Sigmoid colon (tissue), 4 donors: ENCODE data around the gene SLC9A3.

Experiments
- EP300 ChIP-seq, 4 donors: sonication (generic); formaldehyde crosslinking; IDR thresholded peaks; one replicate each; pipeline ENCODE4 v1.6.1; 2017; ENCODE audit warnings: antibody characterized with exemption in 4 of 4
- POLR2A ChIP-seq, 2 donors: fragments of 450-650 bp; IDR thresholded peaks; one replicate each; pipeline ENCODE4 v1.6.1; 2016; ENCODE audit warnings: antibody characterized with exemption in 2 of 2, mild to moderate bottlenecking in 2 of 2, moderate library complexity in 2 of 2
- TF ChIP-seq, protein P1 (sequence below), 4 experiments: fragments of 450-650 bp in 3 of 4; fragments of 200-600 bp in 1 of 4; IDR thresholded peaks; one replicate each; pipeline ENCODE4 v1.5.1; 2016 to 2019; ENCODE audit warnings: antibody characterized with exemption in 4 of 4, mild to moderate bottlenecking in 3 of 4, moderate library complexity in 2 of 4

DNA sequence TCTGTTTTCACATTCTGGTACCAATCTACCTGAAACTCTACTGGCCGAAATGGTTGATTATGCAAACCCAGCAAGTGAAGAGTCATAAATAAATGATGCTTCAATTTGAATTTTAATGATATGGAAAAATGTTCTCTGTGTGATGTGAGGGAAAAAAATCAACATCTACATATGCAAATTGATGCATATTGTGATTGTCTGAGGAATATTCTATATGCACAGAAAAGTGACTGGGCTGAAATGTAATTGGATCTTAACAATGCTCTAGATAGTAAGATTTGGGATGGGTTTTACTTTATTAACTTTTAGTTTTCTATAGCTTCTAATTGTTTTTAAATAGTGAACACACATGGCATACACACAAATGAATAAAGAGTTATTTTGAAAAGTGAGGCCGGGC is 25.0 kb upstream of the SLC9A3 start:
- TF ChIP-seq, protein P1, sequence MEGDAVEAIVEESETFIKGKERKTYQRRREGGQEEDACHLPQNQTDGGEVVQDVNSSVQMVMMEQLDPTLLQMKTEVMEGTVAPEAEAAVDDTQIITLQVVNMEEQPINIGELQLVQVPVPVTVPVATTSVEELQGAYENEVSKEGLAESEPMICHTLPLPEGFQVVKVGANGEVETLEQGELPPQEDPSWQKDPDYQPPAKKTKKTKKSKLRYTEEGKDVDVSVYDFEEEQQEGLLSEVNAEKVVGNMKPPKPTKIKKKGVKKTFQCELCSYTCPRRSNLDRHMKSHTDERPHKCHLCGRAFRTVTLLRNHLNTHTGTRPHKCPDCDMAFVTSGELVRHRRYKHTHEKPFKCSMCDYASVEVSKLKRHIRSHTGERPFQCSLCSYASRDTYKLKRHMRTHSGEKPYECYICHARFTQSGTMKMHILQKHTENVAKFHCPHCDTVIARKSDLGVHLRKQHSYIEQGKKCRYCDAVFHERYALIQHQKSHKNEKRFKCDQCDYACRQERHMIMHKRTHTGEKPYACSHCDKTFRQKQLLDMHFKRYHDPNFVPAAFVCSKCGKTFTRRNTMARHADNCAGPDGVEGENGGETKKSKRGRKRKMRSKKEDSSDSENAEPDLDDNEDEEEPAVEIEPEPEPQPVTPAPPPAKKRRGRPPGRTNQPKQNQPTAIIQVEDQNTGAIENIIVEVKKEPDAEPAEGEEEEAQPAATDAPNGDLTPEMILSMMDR (IDR thresholded peaks at IDR 0.05): no peak
- TF ChIP-seq EP300 (IDR thresholded peaks at IDR 0.05): no peak
- no peak for TF ChIP-seq POLR2A (IDR thresholded peaks at IDR 0.05)
